K562 (cell line): ENCODE measurements around the gene TRIM14. TPM values are rescaled to one million over a fixed set of nuclear protein-coding genes. Genes with fewer than 3 reads are reported as not detected.

Experiments
- ATAC-seq: fragments of 200-7000 bp; cut with Tn5 transposase; 3 replicates; pipeline ENCODE4 v1.9.1; 2020; ENCODE audit warnings: moderate library complexity
- BruUV-seq: library from RNA; stranded (reverse); fragments of 400-500 nt; replicated peaks from 2 replicates; lab custom pipeline; 2021; lab: Mats Ljungman, UMichigan
- CTCF ChIA-PET: fragments of 300-600 bp; formaldehyde crosslinking; extraction: SDS; loops from one replicate; lab custom pipeline; 2021; ENCODE audit warnings: low intra/inter-chr PET ratio; lab: Yijun Ruan, JAX
- POLR2A ChIA-PET: fragments of 300-600, 350-650 bp; sonication (Branson Sonifier 250); formaldehyde crosslinking; extraction: SDS; loops from one replicate; lab custom pipeline; 2021; ENCODE audit warnings: antibody characterized with exemption, inconsistent platforms; lab: Yijun Ruan, JAX
- DNase-seq, 4 experiments: peaks; one replicate each; pipeline versions ENCODE4 v3.0.0 to v3.0.0-alpha.2; 2011 to 2018; ENCODE audit warnings: low spot score in 3 of 4, mixed read lengths in 3 of 4; ENCODE audit errors: extremely low read depth in 1 of 4
- FAIRE-seq: peaks from 2 replicates; lab custom pipeline; 2011; peaks lifted over from hg19 to GRCh38; lab: Jason Lieb, UNC
- H2AFZ ChIP-seq: 2 replicates; pipeline ENCODE4 v1.6.0; 2011; ENCODE audit warnings: low read depth, low read length, control low read depth, inconsistent platforms
- H3K27ac ChIP-seq: fragments of 200-600 bp; 3 replicates; pipeline ENCODE4 v1.8.0; 2011; ENCODE audit warnings: low read depth, mild to moderate bottlenecking, control low read depth, inconsistent platforms, low read length, moderate library complexity, mixed read lengths; ENCODE audit errors: extremely low read depth
- H3K27me3 ChIP-seq, 2 experiments: fragments of 300-600 bp in 1 of 2; 2 replicates in 1 of 2; 3 replicates in 1 of 2; pipeline versions ENCODE4 v1.6.0 to v1.8.0; 2011; ENCODE audit warnings: inconsistent platforms in 2 of 2, low read length in 2 of 2, mild to moderate bottlenecking in 1 of 2, mixed read lengths in 1 of 2, moderate library complexity in 1 of 2; ENCODE audit not compliant: control insufficient read depth in 2 of 2, insufficient read depth in 2 of 2
- H3K36me3 ChIP-seq: fragments of 300-600 bp; 3 replicates; pipeline ENCODE4 v1.8.0; 2011; ENCODE audit warnings: mild to moderate bottlenecking, low read length, inconsistent platforms; ENCODE audit not compliant: control insufficient read depth, insufficient read depth
- H3K4me1 ChIP-seq, 2 experiments: fragments of 200-600 bp in 1 of 2; replicated peaks in 1 of 2; 2 replicates in 1 of 2; 3 replicates in 1 of 2; pipeline versions ENCODE4 v1.5.1 to v1.8.0; 2011; ENCODE audit warnings: inconsistent platforms in 2 of 2, low read length in 2 of 2, mild to moderate bottlenecking in 1 of 2, mixed read lengths in 1 of 2, moderate library complexity in 1 of 2; ENCODE audit not compliant: control insufficient read depth in 2 of 2, insufficient read depth in 2 of 2
- H3K4me2 ChIP-seq: 2 replicates; pipeline ENCODE4 v1.6.1; 2011; ENCODE audit warnings: low read length, control low read depth, inconsistent platforms, mixed read lengths; ENCODE audit not compliant: insufficient read depth
- H3K4me3 ChIP-seq: fragments of 200-600 bp; sonication (generic), shearing (Covaris generic); 2 replicates; pipeline ENCODE4 v1.5.1; 2016; ENCODE audit warnings: control low read depth, inconsistent platforms
- H3K79me2 ChIP-seq: fragments of 200-600 bp; 3 replicates; pipeline ENCODE4 v1.8.0; 2011; ENCODE audit warnings: low read length, inconsistent platforms; ENCODE audit not compliant: control insufficient read depth, insufficient read depth
- H3K9ac ChIP-seq, 2 experiments: 2 replicates each; pipeline versions ENCODE4 v1.6.0 to v1.6.1; 2011; ENCODE audit warnings: low read depth in 2 of 2, low read length in 2 of 2, control low read depth in 1 of 2, inconsistent platforms in 1 of 2, mild to moderate bottlenecking in 1 of 2, mixed read lengths in 1 of 2; ENCODE audit not compliant: insufficient read depth in 1 of 2
- H3K9me1 ChIP-seq: one replicate; pipeline ENCODE4 v1.6.0; 2011; ENCODE audit warnings: inconsistent platforms, mild to moderate bottlenecking, low read length, moderate library complexity; ENCODE audit not compliant: control insufficient read depth, insufficient read depth
- H3K9me3 ChIP-seq: replicated peaks from 2 replicates; pipeline ENCODE4 v1.5.1; 2011; ENCODE audit warnings: low read depth, low read length, inconsistent platforms; ENCODE audit not compliant: control insufficient read depth, insufficient read depth
- H4K20me1 ChIP-seq: replicated peaks from 2 replicates; pipeline ENCODE4 v1.6.1; 2011; ENCODE audit warnings: low read length, inconsistent platforms, mixed read lengths; ENCODE audit not compliant: control insufficient read depth, insufficient read depth
- BRD4 ChIP-seq: fragments of 200-600 bp; sonication (generic); IDR thresholded peaks from 2 replicates; pipeline ENCODE4 v1.6.1; 2017; ENCODE audit warnings: inconsistent platforms
- CTCF ChIP-seq, 3 experiments: IDR thresholded peaks in 2 of 3; conservative IDR thresholded peaks in 1 of 3; 2 replicates each; pipeline ENCODE4 v1.5.1; 2011 to 2012; ENCODE audit warnings: low read length in 3 of 3, mild to moderate bottlenecking in 3 of 3, control low read depth in 2 of 3, improper control_type of control experiment in 1 of 3, inconsistent platforms in 1 of 3, low read depth in 1 of 3, mixed read lengths in 1 of 3, moderate library complexity in 1 of 3; ENCODE audit not compliant: insufficient read depth in 2 of 3
- FOXK2 ChIP-seq, 2 experiments: fragments of 450-650 bp; IDR thresholded peaks in 1 of 2; conservative IDR thresholded peaks in 1 of 2; 2 replicates each; pipeline ENCODE4 v1.6.1; 2016; ENCODE audit warnings: low read depth in 2 of 2, mild to moderate bottlenecking in 1 of 2
- HMBOX1 ChIP-seq: sonication (generic); IDR thresholded peaks from 2 replicates; pipeline ENCODE4 v1.6.1; 2016
- HNRNPLL ChIP-seq: fragments of 200-400 bp; formaldehyde crosslinking; IDR thresholded peaks from 2 replicates; pipeline ENCODE4 v1.6.1; 2017; ENCODE audit warnings: low read length, low read depth, mild to moderate bottlenecking; ENCODE audit not compliant: poor library complexity, severe bottlenecking
- IFI16 ChIP-seq: fragments of 250-450 bp; sonication (Bioruptor Pico); IDR thresholded peaks from 2 replicates; pipeline ENCODE4 v2.1.2; 2022; ENCODE audit warnings: mild to moderate bottlenecking, inconsistent platforms
- MYBL2 ChIP-seq, 2 experiments: fragments of 450-650 bp in 1 of 2; sonication (generic) in 1 of 2; formaldehyde crosslinking in 1 of 2; IDR thresholded peaks; 2 replicates each; pipeline versions ENCODE4 v1.6.1 to v1.8.1; 2017 to 2022; ENCODE audit warnings: borderline replicate concordance in 1 of 2, inconsistent platforms in 1 of 2, low read depth in 1 of 2, mild to moderate bottlenecking in 1 of 2, missing genetic modification reagents in 1 of 2, moderate library complexity in 1 of 2
- NFE2 ChIP-seq: IDR thresholded peaks from 2 replicates; pipeline ENCODE4 v1.6.1; 2014; ENCODE audit warnings: antibody characterized with exemption, low read depth
- NR0B1 ChIP-seq: fragments of 450-650 bp; IDR thresholded peaks from one replicate; pipeline ENCODE4 v1.6.1; 2018; ENCODE audit warnings: mild to moderate bottlenecking, moderate library complexity; ENCODE audit not compliant: partially characterized antibody
- PTTG1 ChIP-seq: fragments of 450-650 bp; IDR thresholded peaks from 2 replicates; pipeline ENCODE4 v1.6.1; 2016; ENCODE audit warnings: low read depth, mild to moderate bottlenecking, missing genetic modification characterization, missing compliant biosample characterization
- RBM17 ChIP-seq: fragments of 200-400 bp; formaldehyde crosslinking; IDR thresholded peaks from 2 replicates; pipeline ENCODE4 v1.6.1; 2017; ENCODE audit warnings: low read depth, mild to moderate bottlenecking, low read length, borderline replicate concordance
- SMARCE1 ChIP-seq: fragments of 450-650 bp; IDR thresholded peaks from 2 replicates; pipeline ENCODE4 v1.7.1; 2016; ENCODE audit warnings: mild to moderate bottlenecking
- TEAD4 ChIP-seq, 2 experiments: sonication (generic) in 1 of 2; formaldehyde crosslinking in 1 of 2; IDR thresholded peaks; 2 replicates each; pipeline versions ENCODE4 v1.6.1 to v1.8.0; 2012 to 2022; ENCODE audit warnings: borderline replicate concordance in 1 of 2, inconsistent platforms in 1 of 2, low read length in 1 of 2, mild to moderate bottlenecking in 1 of 2, missing genetic modification reagents in 1 of 2
- ZBTB8A ChIP-seq: fragments of 450-650 bp; IDR thresholded peaks from 2 replicates; pipeline ENCODE4 v1.6.1; 2018; ENCODE audit warnings: mild to moderate bottlenecking, moderate library complexity; ENCODE audit not compliant: partially characterized antibody
- ZNF282 ChIP-seq: sonication (generic); formaldehyde crosslinking; IDR thresholded peaks from 2 replicates; pipeline ENCODE4 v1.8.1; 2023; ENCODE audit warnings: missing genetic modification reagents
- ZNF384 ChIP-seq: IDR thresholded peaks from 2 replicates; pipeline ENCODE4 v1.6.1; 2012; ENCODE audit warnings: low read depth, low read length, improper control_type of control experiment
- ZNF551 ChIP-seq: fragments of 250-450 bp; sonication (Bioruptor Pico); IDR thresholded peaks from 2 replicates; pipeline ENCODE4 v1.5.0; 2021; ENCODE audit warnings: mild to moderate bottlenecking, moderate library complexity
- ZNF583 ChIP-seq: fragments of 250-450 bp; sonication (Bioruptor Pico); IDR thresholded peaks from 2 replicates; pipeline ENCODE4 v1.4.0; 2020
- ZNF79 ChIP-seq: fragments of 250-450 bp; sonication (Bioruptor Pico); IDR thresholded peaks from 2 replicates; pipeline ENCODE4 v1.4.0; 2020; ENCODE audit warnings: low read depth, mild to moderate bottlenecking, moderate library complexity
- WGBS: fragments of 100-300 bp; shearing (Covaris generic); methylation state at CpG from one replicate; pipeline ENCODE4 v1.1.6; 2016; ENCODE audit warnings: low coverage, mixed read lengths; ENCODE audit not compliant: insufficient coverage; ENCODE audit errors: missing lambda C conversion rate; 5-methylcytosine and 5-hydroxymethylcytosine counted together
- in situ Hi-C: fragments of 300-500 bp; cut with MboI; formaldehyde crosslinking; loops from 4 replicates; pipeline ENCODE4 v1.15.0; 2018; ENCODE audit warnings: inconsistent platforms, mixed read lengths
- intact Hi-C: fragments of 100-400 bp; cut with micrococcal nuclease; formaldehyde crosslinking; loops from 2 replicates; pipeline ENCODE4 v1.14.2; 2022
- polyA plus RNA-seq, 8 experiments: library from polyadenylated mRNA; depleted of rRNA in 4 of 8; stranded (reverse) in 5 of 8; unstranded in 3 of 8; fragments of >200 nt; fragmentation: Nextera tagmentation in 2 of 8; fragmentation: Illumina TruSeq in 1 of 8; extraction: Ambion mirVana in 2 of 8; extraction: Trizol in 1 of 8; gene quantifications; 2 replicates each; pipeline versions ENCODE4 v1.2.1 to v1.2.3, GENCODE V29; 2011 to 2014; ENCODE audit warnings: inconsistent platforms in 1 of 8, missing spikeins in 1 of 8
- total RNA-seq, 7 experiments: library from RNA; depleted of rRNA in 6 of 7; stranded (reverse); fragments of >200 nt in 6 of 7; fragmentation: Illumina TruSeq in 2 of 7; extraction: Trizol in 2 of 7; gene quantifications; 2 replicates each; pipeline versions ENCODE4 v1.2.1 to v1.2.3, GENCODE V29; 2011 to 2021; ENCODE audit warnings: low replicate concordance in 1 of 7

The TRIM14 gene
- total and polyA plus RNA-seq, 9 of the 15 experiments (the other 6 are each of a cell fraction or from before 2014, with no cell fraction given): 7.6 to 41.0 (median 17.9) TPM

GRCh38 chr9:98038958-98039357 lies 80.1 kb downstream of the TRIM14 start:
- Histone ChIP-seq H3K79me2 (no peaks in the 10 kb centered on the region), H3K36me3 (no peaks in the 10 kb centered on the region), H2AFZ (peak overlapping the region; percentile 76), H3K27me3 (no peaks in the 10 kb centered on the region), H3K9me1 (no peaks in the 10 kb centered on the region), H3K9me3 (no peaks in the 10 kb centered on the region), H3K9ac (no peak overlapping the region; a peak in 1 of 4 replicates), H3K4me1 (peaks cover 0 to 6% of the 10 kb centered on the region in 2 experiments; a peak in 4 of 5 replicates), H3K4me2 (peak overlapping the region; percentile 12; the same call in 1 of the 2 replicates), H4K20me1 (no peaks in the 10 kb centered on the region), H3K27ac (no peak overlapping the region), H3K4me3 (no peak overlapping the region)
- POLR2A ChIA-PET: interaction anchor here (0.6 to 2.2 kb wide), 4 partner anchors 18 to 117 kb away, joined by 3 to 5 read pairs (median 3); partner anchors contain the start of gene TRMO
- no TSS peak for BruUV-seq
- DNase-seq (no peak), FAIRE-seq (no peak), ATAC-seq (peak; percentile 63)
- CTCF ChIA-PET: no interaction called here
- WGBS: 22% methylated on average over 8 of the region's 8 CpGs
- in situ Hi-C loops (no loop called here), intact Hi-C loops (no loop called here)
- TF ChIP-seq NR0B1 (no peak), TEAD4 (IDR thresholded peaks at IDR 0.05; ENCODE audit: low read length) (no peak), TEAD4 (CRISPR knock-in tag; IDR thresholded peaks at IDR 0.05; ENCODE audit: borderline replicate concordance) (no peak), RBM17 (no peak), ZNF551 (CRISPR knock-in tag) (no peak), CTCF (IDR thresholded peaks at IDR 0.05 in 2 of 3, conservative IDR thresholded peaks at IDR 0.05 in 1 of 3; ENCODE audit: insufficient read depth in 2 of 3, low read depth in 1 of 3, low read length in 3 of 3) (peak in 2 of 3 experiments; percentile 20 to 23; a peak in 3 of 6 replicates), ZNF282 (CRISPR knock-in tag) (no peak), HMBOX1 (no peak), ZBTB8A (no peak), FOXK2 (conservative IDR thresholded peaks at IDR 0.05 in 1 of 2, IDR thresholded peaks at IDR 0.05 in 1 of 2; ENCODE audit: low read depth in 2 of 2) (no peak), PTTG1 (no peak), NFE2 (no peak), BRD4 (no peak), ZNF384 (peak; percentile 82), ZNF583 (no peak), SMARCE1 (0 out of 2 replicates have a peak, but pooled peaks have one; percentile 22), HNRNPLL (no peak), MYBL2 (IDR thresholded peaks at IDR 0.05; ENCODE audit: low read depth) (no peak), MYBL2 (CRISPR knock-in tag; IDR thresholded peaks at IDR 0.05; ENCODE audit: borderline replicate concordance) (no peak), IFI16 (no peak), ZNF79 (CRISPR knock-in tag) (no peak)
